ENCODE data around the gene CFAP58. TPM values are rescaled to one million over a fixed set of nuclear protein-coding genes. Genes with fewer than 3 reads are reported as not detected.

CFAP58 gene
- polyA plus RNA-seq, 3 donors = 0.16 TPM; not detected in 2

GRCh38 chr10:104327745-104328645, 25.6 kb upstream of the CFAP58 start:
- peaks cover 0 to 2% (median 0%) of the 10 kb centered on the region in 7 donors for H3K9me3 Mint-ChIP-seq
- Histone ChIP-seq H3K27me3 (ENCODE audit: control insufficient read depth in 2 of 2, insufficient read depth in 2 of 2, low read length in 2 of 2) (no peaks in the 10 kb centered on the region), H3K4me1 (ENCODE audit: control insufficient read depth in 1 of 2, insufficient read depth in 2 of 2, low read length in 2 of 2) (peaks cover 95 to 98% of the 10 kb centered on the region in 2 donors), H3K4me3 (replicated peaks in 1 of 3; ENCODE audit: low read depth in 2 of 3, low read length in 3 of 3) (peak overlapping the region in 1 of 3 experiments; percentile 65), H2AFZ (ENCODE audit: insufficient read depth, low read depth, low read length, poor library complexity, severe bottlenecking) (no peak overlapping the region), H3K36me3 (replicated peaks in 1 of 2; ENCODE audit: control insufficient read depth in 1 of 2, insufficient read depth in 2 of 2, low read length in 2 of 2) (peaks cover 7 to 28% of the 10 kb centered on the region in 2 donors), H4K20me1 (ENCODE audit: insufficient read depth, low read length) (peaks cover 100% of the 10 kb centered on the region), H3K27ac (ENCODE audit: low read depth in 1 of 2, low read length in 2 of 2) (peak overlapping the region; percentile 61 to 86), H3K79me2 (ENCODE audit: insufficient read depth, low read length) (peaks cover 100% of the 10 kb centered on the region), H3K4me2 (replicated peaks; ENCODE audit: extremely low read depth, low read length, poor library complexity, severe bottlenecking) (peak overlapping the region; percentile 72), H3K9me3 (replicated peaks in 1 of 2; ENCODE audit: control insufficient read depth in 1 of 2, insufficient read depth in 1 of 2, low read length in 2 of 2) (no peaks in the 10 kb centered on the region), H3K9ac (ENCODE audit: insufficient read depth, low read length, poor library complexity, severe bottlenecking) (peak overlapping the region; percentile 56)
- intact Hi-C loops (cut with micrococcal nuclease) = loop anchor here (5.0 to 10.0 kb wide), 2 partner anchors 36 to 73 kb away; partner anchors contain the start of gene GSTO1 (in 2 of the 2)
- DNase-seq = peak in 2 of 3 donors; percentile 73 to 86
- peaks cover 95% of the 10 kb centered on the region for H3K4me1 Mint-ChIP-seq
- H3K36me3 Mint-ChIP-seq = peaks cover 40 to 55% of the 10 kb centered on the region in 2 donors
- TF ChIP-seq, protein P1, sequence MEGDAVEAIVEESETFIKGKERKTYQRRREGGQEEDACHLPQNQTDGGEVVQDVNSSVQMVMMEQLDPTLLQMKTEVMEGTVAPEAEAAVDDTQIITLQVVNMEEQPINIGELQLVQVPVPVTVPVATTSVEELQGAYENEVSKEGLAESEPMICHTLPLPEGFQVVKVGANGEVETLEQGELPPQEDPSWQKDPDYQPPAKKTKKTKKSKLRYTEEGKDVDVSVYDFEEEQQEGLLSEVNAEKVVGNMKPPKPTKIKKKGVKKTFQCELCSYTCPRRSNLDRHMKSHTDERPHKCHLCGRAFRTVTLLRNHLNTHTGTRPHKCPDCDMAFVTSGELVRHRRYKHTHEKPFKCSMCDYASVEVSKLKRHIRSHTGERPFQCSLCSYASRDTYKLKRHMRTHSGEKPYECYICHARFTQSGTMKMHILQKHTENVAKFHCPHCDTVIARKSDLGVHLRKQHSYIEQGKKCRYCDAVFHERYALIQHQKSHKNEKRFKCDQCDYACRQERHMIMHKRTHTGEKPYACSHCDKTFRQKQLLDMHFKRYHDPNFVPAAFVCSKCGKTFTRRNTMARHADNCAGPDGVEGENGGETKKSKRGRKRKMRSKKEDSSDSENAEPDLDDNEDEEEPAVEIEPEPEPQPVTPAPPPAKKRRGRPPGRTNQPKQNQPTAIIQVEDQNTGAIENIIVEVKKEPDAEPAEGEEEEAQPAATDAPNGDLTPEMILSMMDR (IDR thresholded peaks at IDR 0.05) = no peak
- H3K27ac Mint-ChIP-seq = peak overlapping the region; percentile 94 to 99 (median 98)
- peaks cover 0 to 5% (median 0%) of the 10 kb centered on the region in 3 donors for H3K27me3 Mint-ChIP-seq (ENCODE audit: low read depth in 3 of 3)
- 22% methylated on average over 12 of the region's 20 CpGs for WGBS (ENCODE audit: insufficient coverage)
- peak overlapping the region; percentile 61 to 82 for H3K4me3 Mint-ChIP-seq

DNA sequence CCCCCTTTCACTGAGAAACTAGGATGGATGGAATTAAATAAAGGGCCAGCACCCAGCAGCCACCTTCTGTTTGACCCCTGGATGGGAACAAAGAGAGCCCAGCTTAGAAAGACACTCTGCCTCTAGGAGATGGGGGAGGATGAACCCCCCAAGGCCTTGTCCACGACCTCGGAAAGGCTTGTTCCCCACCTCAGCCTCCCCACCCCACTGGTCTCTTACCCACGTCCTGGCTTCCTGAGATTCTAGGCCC, 25.1 kb upstream of the CFAP58 start:
- no CpG with 5 or more reads among the region's 3 CpGs for WGBS (ENCODE audit: insufficient coverage)
- Mint-ChIP-seq H3K4me3 (peak overlapping the region; percentile 61 to 82), H3K27me3 (ENCODE audit: low read depth in 3 of 3) (peaks cover 0 to 5% (median 0%) of the 10 kb centered on the region in 3 donors), H3K27ac (peak overlapping the region; percentile 91 to 96 (median 94)), H3K9me3 (peaks cover 0 to 2% (median 0%) of the 10 kb centered on the region in 7 donors), H3K4me1 (peaks cover 95% of the 10 kb centered on the region), H3K36me3 (peaks cover 45 to 59% of the 10 kb centered on the region in 2 donors)
- TF ChIP-seq, protein P1 (IDR thresholded peaks at IDR 0.05) = no peak
- Histone ChIP-seq H3K27ac (ENCODE audit: low read depth in 1 of 2, low read length in 2 of 2) (peak overlapping the region; percentile 61 to 86), H3K79me2 (ENCODE audit: insufficient read depth, low read length) (peaks cover 100% of the 10 kb centered on the region), H3K4me1 (ENCODE audit: control insufficient read depth in 1 of 2, insufficient read depth in 2 of 2, low read length in 2 of 2) (peaks cover 95 to 98% of the 10 kb centered on the region in 2 donors), H3K9me3 (replicated peaks in 1 of 2; ENCODE audit: control insufficient read depth in 1 of 2, insufficient read depth in 1 of 2, low read length in 2 of 2) (no peaks in the 10 kb centered on the region), H3K36me3 (replicated peaks in 1 of 2; ENCODE audit: control insufficient read depth in 1 of 2, insufficient read depth in 2 of 2, low read length in 2 of 2) (peaks cover 11 to 33% of the 10 kb centered on the region in 2 donors), H3K4me3 (replicated peaks in 1 of 3; ENCODE audit: low read depth in 2 of 3, low read length in 3 of 3) (peak overlapping the region in 1 of 3 experiments; percentile 65), H3K27me3 (ENCODE audit: control insufficient read depth in 2 of 2, insufficient read depth in 2 of 2, low read length in 2 of 2) (no peaks in the 10 kb centered on the region), H3K9ac (ENCODE audit: insufficient read depth, low read length, poor library complexity, severe bottlenecking) (peak overlapping the region; percentile 56), H4K20me1 (ENCODE audit: insufficient read depth, low read length) (peaks cover 100% of the 10 kb centered on the region), H3K4me2 (replicated peaks; ENCODE audit: extremely low read depth, low read length, poor library complexity, severe bottlenecking) (peak overlapping the region; percentile 72), H2AFZ (ENCODE audit: insufficient read depth, low read depth, low read length, poor library complexity, severe bottlenecking) (no peak overlapping the region)
- DNase-seq = no peak
- intact Hi-C loops (cut with micrococcal nuclease) = loop anchor here (5.0 to 10.0 kb wide), 2 partner anchors 36 to 74 kb away; partner anchors contain the start of gene GSTO1 (in 2 of the 2)
